MM.1S (cell line): ENCODE measurements around the gene PXN.
A peak's percentile ranks its signal among the peaks of the same experiment; 100 is the strongest.

Experiments used
- DNase-seq: peaks from one replicate; pipeline ENCODE4 v3.0.0-alpha.2; 2015
- H2AFZ ChIP-seq: fragments of 300-600 bp; sonication (generic); 2 replicates; pipeline ENCODE4 v1.6.0; 2016; ENCODE audit warnings: antibody characterized with exemption, low read length
- H3F3A ChIP-seq: fragments of 300-600 bp; sonication (generic); 2 replicates; pipeline ENCODE4 v1.6.1; 2016; ENCODE audit warnings: mild to moderate bottlenecking, antibody characterized with exemption, low read length, moderate library complexity, mixed read lengths; ENCODE audit not compliant: insufficient read depth
- H3K27ac ChIP-seq: fragments of 300-600 bp; sonication (generic); 2 replicates; pipeline ENCODE4 v1.5.1; 2016; ENCODE audit warnings: mild to moderate bottlenecking, low read length
- H3K27me3 ChIP-seq: fragments of 300-600 bp; sonication (generic); replicated peaks from 2 replicates; pipeline ENCODE4 v1.6.0; 2016; ENCODE audit warnings: low read length; ENCODE audit not compliant: insufficient read depth
- H3K36me3 ChIP-seq: fragments of 300-600 bp; sonication (generic); replicated peaks from 2 replicates; pipeline ENCODE4 v1.6.1; 2016; ENCODE audit warnings: mild to moderate bottlenecking, low read length, mixed read lengths; ENCODE audit not compliant: insufficient read depth
- H3K4me1 ChIP-seq: fragments of 300-600 bp; sonication (generic); 2 replicates; pipeline ENCODE4 v1.6.1; 2016; ENCODE audit warnings: low read length, mixed read lengths
- H3K4me2 ChIP-seq: fragments of 300-600 bp; sonication (generic); 2 replicates; pipeline ENCODE4 v1.6.0; 2016; ENCODE audit warnings: low read depth, low read length
- H3K4me3 ChIP-seq: fragments of 300-600 bp; sonication (generic); 2 replicates; pipeline ENCODE4 v1.5.1; 2016; ENCODE audit warnings: low read length, mixed read lengths
- H3K79me2 ChIP-seq: fragments of 300-600 bp; sonication (generic); 2 replicates; pipeline ENCODE4 v1.6.1; 2016; ENCODE audit warnings: mixed run types, low read length, mixed read lengths
- H3K9ac ChIP-seq: fragments of 300-600 bp; sonication (generic); 2 replicates; pipeline ENCODE4 v1.6.1; 2016; ENCODE audit warnings: low read length, mixed read lengths
- H3K9me2 ChIP-seq: fragments of 300-600 bp; sonication (generic); replicated peaks from 2 replicates; pipeline ENCODE4 v1.6.1; 2016; ENCODE audit warnings: mild to moderate bottlenecking, low read length, mixed read lengths; ENCODE audit not compliant: insufficient read depth
- H3K9me3 ChIP-seq: fragments of 300-600 bp; sonication (generic); replicated peaks from 2 replicates; pipeline ENCODE4 v1.6.1; 2016; ENCODE audit warnings: mild to moderate bottlenecking, low read length, mixed read lengths; ENCODE audit not compliant: insufficient read depth
- H4K20me1 ChIP-seq: fragments of 300-600 bp; sonication (generic); 2 replicates; pipeline ENCODE4 v1.6.1; 2016; ENCODE audit warnings: mild to moderate bottlenecking, low read length, moderate library complexity, mixed read lengths; ENCODE audit not compliant: insufficient read depth
- EZH2 ChIP-seq: fragments of 300-600 bp; sonication (generic); optimal IDR thresholded peaks from 2 replicates; pipeline ENCODE3; 2017; ENCODE audit warnings: low read depth, mild to moderate bottlenecking, antibody characterized with exemption, low read length, mixed read lengths
- EZH2phosphoT487 ChIP-seq: fragments of 300-600 bp; sonication (generic); IDR thresholded peaks from 2 replicates; pipeline ENCODE4 v1.6.1; 2018; ENCODE audit warnings: antibody characterized with exemption, low read length
- TF ChIP-seq, protein P1 (sequence below): fragments of 300-600 bp; sonication (generic); IDR thresholded peaks from 2 replicates; pipeline ENCODE4 v1.5.1; 2016; ENCODE audit warnings: antibody characterized with exemption, low read length, mixed read lengths

The PXN gene

GRCh38 chr12:120200364-120200800, 65.1 kb downstream of the PXN start:
- peak overlapping the region; percentile 89; the same call in 1 of the 2 replicates for H3K4me2 ChIP-seq
- peaks cover 2% of the 10 kb centered on the region; the same call in 1 of the 2 replicates for H3K36me3 ChIP-seq
- H3K27me3 ChIP-seq, result no peaks in the 10 kb centered on the region
- DNase-seq, result no peak
- H3K79me2 ChIP-seq, result peaks cover 39% of the 10 kb centered on the region
- H3K4me1 ChIP-seq, result no peaks in the 10 kb centered on the region
- peak overlapping the region; percentile 79 for H3K27ac ChIP-seq
- H3K9me2 ChIP-seq, result no peaks in the 10 kb centered on the region
- H3F3A ChIP-seq, result peaks cover 47% of the 10 kb centered on the region
- no peaks in the 10 kb centered on the region for H3K9me3 ChIP-seq
- TF ChIP-seq EZH2phosphoT487, result no peak
- TF ChIP-seq, protein P1, sequence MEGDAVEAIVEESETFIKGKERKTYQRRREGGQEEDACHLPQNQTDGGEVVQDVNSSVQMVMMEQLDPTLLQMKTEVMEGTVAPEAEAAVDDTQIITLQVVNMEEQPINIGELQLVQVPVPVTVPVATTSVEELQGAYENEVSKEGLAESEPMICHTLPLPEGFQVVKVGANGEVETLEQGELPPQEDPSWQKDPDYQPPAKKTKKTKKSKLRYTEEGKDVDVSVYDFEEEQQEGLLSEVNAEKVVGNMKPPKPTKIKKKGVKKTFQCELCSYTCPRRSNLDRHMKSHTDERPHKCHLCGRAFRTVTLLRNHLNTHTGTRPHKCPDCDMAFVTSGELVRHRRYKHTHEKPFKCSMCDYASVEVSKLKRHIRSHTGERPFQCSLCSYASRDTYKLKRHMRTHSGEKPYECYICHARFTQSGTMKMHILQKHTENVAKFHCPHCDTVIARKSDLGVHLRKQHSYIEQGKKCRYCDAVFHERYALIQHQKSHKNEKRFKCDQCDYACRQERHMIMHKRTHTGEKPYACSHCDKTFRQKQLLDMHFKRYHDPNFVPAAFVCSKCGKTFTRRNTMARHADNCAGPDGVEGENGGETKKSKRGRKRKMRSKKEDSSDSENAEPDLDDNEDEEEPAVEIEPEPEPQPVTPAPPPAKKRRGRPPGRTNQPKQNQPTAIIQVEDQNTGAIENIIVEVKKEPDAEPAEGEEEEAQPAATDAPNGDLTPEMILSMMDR, result no peak
- no peak for TF ChIP-seq EZH2
- H3K9ac ChIP-seq, result peak overlapping the region; percentile 93
- no peak overlapping the region for H2AFZ ChIP-seq
- 0 out of 2 replicates have a peak, but pooled peaks cover 6% of the 10 kb centered on the region for H4K20me1 ChIP-seq
- peak overlapping the region; percentile 90 for H3K4me3 ChIP-seq

GRCh38 chr12:120199595-120200306, 65.8 kb downstream of the PXN start:
- no peak overlapping the region for H2AFZ ChIP-seq
- H4K20me1 ChIP-seq, result 0 out of 2 replicates have a peak, but pooled peaks cover 6% of the 10 kb centered on the region
- no peaks in the 10 kb centered on the region for H3K9me3 ChIP-seq
- no peak for DNase-seq
- TF ChIP-seq EZH2phosphoT487, result no peak
- TF ChIP-seq, protein P1, result no peak
- no peak for TF ChIP-seq EZH2
- peak overlapping the region; percentile 90 for H3K4me3 ChIP-seq
- no peaks in the 10 kb centered on the region for H3K9me2 ChIP-seq
- no peaks in the 10 kb centered on the region for H3K27me3 ChIP-seq
- H3K4me1 ChIP-seq, result no peaks in the 10 kb centered on the region
- peak overlapping the region; percentile 79 for H3K27ac ChIP-seq
- peaks cover 52% of the 10 kb centered on the region for H3F3A ChIP-seq
- peak overlapping the region; percentile 93 for H3K9ac ChIP-seq
- H3K79me2 ChIP-seq, result peaks cover 39% of the 10 kb centered on the region
- peak overlapping the region; percentile 89 for H3K4me2 ChIP-seq
- peaks cover 2% of the 10 kb centered on the region; the same call in 1 of the 2 replicates for H3K36me3 ChIP-seq

- Histone ChIP-seq H4K20me1 (0 out of 2 replicates have a peak, but pooled peaks cover 6% of the 10 kb centered on the region), H3K9me3 (no peaks in the 10 kb centered on the region), H3K36me3 (peaks cover 2% of the 10 kb centered on the region; the same call in 1 of the 2 replicates), H3F3A (peaks cover 55% of the 10 kb centered on the region), H3K4me1 (no peaks in the 10 kb centered on the region), H3K79me2 (peaks cover 44% of the 10 kb centered on the region), H3K27ac (peak overlapping the region; percentile 79; the same call in 1 of the 2 replicates), H3K9ac (peak overlapping the region; percentile 93; the same call in 1 of the 2 replicates), H3K9me2 (no peaks in the 10 kb centered on the region), H3K4me3 (peak overlapping the region; percentile 90; the same call in 1 of the 2 replicates), H3K27me3 (no peaks in the 10 kb centered on the region), H2AFZ (no peak overlapping the region), H3K4me2 (peak overlapping the region; percentile 89; the same call in 1 of the 2 replicates)
- TF ChIP-seq EZH2phosphoT487, result no peak
- TF ChIP-seq EZH2, result no peak
- TF ChIP-seq, protein P1, result no peak
- DNase-seq, result no peak
Measured at GRCh38 chr12:120199025-120199424, 66.5 kb downstream of the PXN start.
